Neutrophil (primary cell): Measurements from ENCODE around the gene DNASE2B.

Source experiments
- H3K27ac ChIP-seq: fragments of 200-600 bp; sonication (generic); 2 replicates; pipeline ENCODE4 v1.5.1; 2016; ENCODE audit warnings: mild to moderate bottlenecking, moderate library complexity
- H3K27me3 ChIP-seq: fragments of 200-600 bp; sonication (generic); 2 replicates; pipeline ENCODE4 v1.6.0; 2016; ENCODE audit warnings: mild to moderate bottlenecking
- H3K36me3 ChIP-seq: fragments of 200-600 bp; sonication (generic); 2 replicates; pipeline ENCODE4 v1.5.1; 2017
- H3K4me1 ChIP-seq, 2 experiments: fragments of 200-600 bp in 1 of 2; sonication (generic) in 1 of 2; 1 replicate in 1 of 2; 2 replicates in 1 of 2; pipeline versions ENCODE4 v1.5.1 to v1.6.1; 2013 to 2016; ENCODE audit warnings: low read depth in 1 of 2, low read length in 1 of 2, mild to moderate bottlenecking in 1 of 2, moderate library complexity in 1 of 2; ENCODE audit not compliant: control insufficient read depth in 1 of 2, insufficient read depth in 1 of 2
- H3K4me3 ChIP-seq, 2 experiments: fragments of 200-600 bp in 1 of 2; sonication (generic) in 1 of 2; 1 replicate in 1 of 2; 2 replicates in 1 of 2; pipeline ENCODE4 v1.5.1; 2013 to 2016; ENCODE audit warnings: low read depth in 1 of 2, low read length in 1 of 2, mild to moderate bottlenecking in 1 of 2, moderate library complexity in 1 of 2
- H3K9me3 ChIP-seq: fragments of 200-600 bp; sonication (generic); 2 replicates; pipeline ENCODE4 v1.5.1; 2016
- TF ChIP-seq, protein P1 (sequence below): fragments of 200-600 bp; sonication (generic); IDR thresholded peaks from 2 replicates; pipeline ENCODE4 v1.5.1; 2016; ENCODE audit warnings: antibody characterized with exemption

DNASE2B gene

DNA sequence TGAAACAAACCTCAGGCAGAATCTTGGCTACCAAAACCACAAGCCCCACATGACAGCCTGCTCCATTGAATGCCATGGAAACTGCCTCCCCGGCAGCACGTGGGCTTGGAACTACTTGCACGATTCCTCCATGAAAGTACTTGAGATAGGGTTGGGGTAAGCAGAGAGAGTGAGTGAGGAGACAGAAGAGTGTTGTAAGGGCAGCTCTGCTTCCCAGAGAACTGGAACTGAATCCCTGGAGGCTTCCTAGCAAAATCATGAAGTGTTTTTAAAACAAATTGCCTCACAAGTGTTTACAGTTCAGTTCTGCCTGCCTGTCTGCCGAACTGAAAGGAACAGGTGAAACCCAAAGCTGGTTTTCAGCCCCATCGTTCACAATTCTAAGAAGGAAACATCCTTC lies 35.3 kb upstream of the DNASE2B start:
- Histone ChIP-seq H3K4me1 (no peaks in the 10 kb centered on the region), H3K27ac (no peak overlapping the region), H3K9me3 (no peaks in the 10 kb centered on the region), H3K4me3 (no peak overlapping the region), H3K27me3 (no peaks in the 10 kb centered on the region), H3K36me3 (no peaks in the 10 kb centered on the region)
- TF ChIP-seq, protein P1, sequence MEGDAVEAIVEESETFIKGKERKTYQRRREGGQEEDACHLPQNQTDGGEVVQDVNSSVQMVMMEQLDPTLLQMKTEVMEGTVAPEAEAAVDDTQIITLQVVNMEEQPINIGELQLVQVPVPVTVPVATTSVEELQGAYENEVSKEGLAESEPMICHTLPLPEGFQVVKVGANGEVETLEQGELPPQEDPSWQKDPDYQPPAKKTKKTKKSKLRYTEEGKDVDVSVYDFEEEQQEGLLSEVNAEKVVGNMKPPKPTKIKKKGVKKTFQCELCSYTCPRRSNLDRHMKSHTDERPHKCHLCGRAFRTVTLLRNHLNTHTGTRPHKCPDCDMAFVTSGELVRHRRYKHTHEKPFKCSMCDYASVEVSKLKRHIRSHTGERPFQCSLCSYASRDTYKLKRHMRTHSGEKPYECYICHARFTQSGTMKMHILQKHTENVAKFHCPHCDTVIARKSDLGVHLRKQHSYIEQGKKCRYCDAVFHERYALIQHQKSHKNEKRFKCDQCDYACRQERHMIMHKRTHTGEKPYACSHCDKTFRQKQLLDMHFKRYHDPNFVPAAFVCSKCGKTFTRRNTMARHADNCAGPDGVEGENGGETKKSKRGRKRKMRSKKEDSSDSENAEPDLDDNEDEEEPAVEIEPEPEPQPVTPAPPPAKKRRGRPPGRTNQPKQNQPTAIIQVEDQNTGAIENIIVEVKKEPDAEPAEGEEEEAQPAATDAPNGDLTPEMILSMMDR = no peak

DNA sequence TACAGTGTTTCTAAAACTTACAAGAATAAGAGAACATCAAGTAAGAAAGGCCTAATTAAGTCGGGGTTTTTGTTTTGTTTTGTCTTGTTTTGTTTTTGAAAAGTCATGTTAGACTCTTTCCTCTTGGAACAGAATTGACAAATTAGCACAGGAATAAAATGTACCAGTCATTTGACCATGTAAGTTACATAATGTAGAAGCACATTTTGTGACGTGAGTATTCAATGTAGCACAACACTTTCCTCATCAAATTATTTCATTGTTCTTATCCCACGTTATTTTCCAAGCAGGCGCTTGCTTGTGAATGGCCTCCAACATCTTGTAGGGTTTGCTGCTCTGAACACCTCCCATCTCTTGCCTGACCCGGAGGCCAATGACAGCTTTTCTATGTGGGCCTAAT lies 34.7 kb upstream of the DNASE2B start:
- Histone ChIP-seq H3K4me1 (no peaks in the 10 kb centered on the region), H3K27ac (no peak overlapping the region), H3K9me3 (no peaks in the 10 kb centered on the region), H3K36me3 (no peaks in the 10 kb centered on the region), H3K27me3 (no peaks in the 10 kb centered on the region), H3K4me3 (no peak overlapping the region)
- TF ChIP-seq, protein P1 = no peak

DNA sequence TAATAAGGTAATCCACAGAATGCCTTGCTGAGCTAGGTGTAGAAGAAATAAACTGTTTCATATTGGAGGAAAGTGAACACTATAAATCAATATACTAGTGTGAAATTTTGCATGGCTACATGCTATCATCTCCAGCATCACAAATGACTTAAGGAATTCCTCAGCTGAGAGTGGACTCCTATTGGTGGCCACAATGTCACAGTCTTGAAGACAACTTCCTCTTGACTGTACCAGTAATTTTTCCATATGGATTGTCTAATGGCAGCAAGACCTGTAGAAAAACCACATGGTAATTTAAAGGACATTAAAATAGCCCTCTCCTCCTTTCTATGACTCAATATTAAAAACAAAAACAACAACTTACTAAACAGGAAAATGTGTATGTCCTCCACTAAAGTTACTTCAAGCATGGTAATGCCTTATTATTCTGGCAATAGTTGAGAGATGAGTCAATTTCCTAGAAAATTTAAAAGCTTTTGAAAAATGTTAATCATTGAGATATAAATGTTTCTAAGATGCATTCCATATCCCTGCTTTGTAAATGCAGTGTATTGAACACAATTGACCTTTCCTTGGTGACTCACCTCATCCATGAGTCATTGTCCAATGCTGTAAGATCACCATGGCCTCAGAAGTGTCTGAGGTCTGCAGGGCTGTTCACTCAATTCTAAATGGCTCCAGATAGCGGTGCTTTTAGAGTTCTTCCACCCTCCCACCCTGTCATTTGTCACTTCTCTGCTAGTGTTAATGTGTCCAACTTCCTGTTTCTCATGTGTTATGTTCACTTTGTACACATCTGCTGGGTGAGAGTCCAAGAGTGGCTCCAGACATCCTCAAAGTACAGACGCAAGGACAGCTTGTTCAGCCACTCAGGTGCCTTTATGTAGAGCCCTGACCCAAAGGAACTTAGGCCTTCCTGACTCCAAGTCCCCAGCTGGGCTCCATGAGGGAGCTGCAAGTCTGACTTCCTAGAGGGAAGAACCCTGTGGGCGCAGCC lies 32.8 kb upstream of the DNASE2B start:
- no peak overlapping the region for H3K4me3 ChIP-seq
- H3K36me3 ChIP-seq = no peaks in the 10 kb centered on the region
- TF ChIP-seq, protein P1 = no peak
- H3K4me1 ChIP-seq = no peaks in the 10 kb centered on the region
- no peaks in the 10 kb centered on the region for H3K27me3 ChIP-seq
- no peak overlapping the region for H3K27ac ChIP-seq
- no peaks in the 10 kb centered on the region for H3K9me3 ChIP-seq

DNA sequence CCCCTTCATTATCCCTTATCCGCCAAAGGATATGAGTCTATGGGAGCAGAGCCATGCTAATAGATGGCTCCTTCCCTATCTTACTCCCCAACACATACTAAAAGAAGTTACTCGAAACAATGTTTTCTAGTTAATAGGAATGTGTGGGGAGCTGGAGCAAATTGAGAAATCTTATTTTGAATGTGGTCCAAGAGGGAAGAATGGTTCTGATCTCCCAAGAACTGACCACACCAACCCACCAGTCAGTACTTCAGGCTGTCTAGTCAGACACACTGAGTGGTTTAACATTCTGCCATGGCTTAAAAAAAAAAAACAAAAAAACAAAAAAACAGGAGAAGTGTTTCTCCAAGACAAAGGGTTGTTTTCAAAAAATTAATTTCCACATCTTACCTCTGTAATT lies 31.5 kb upstream of the DNASE2B start:
- Histone ChIP-seq H3K36me3 (no peaks in the 10 kb centered on the region), H3K4me1 (no peaks in the 10 kb centered on the region), H3K9me3 (no peaks in the 10 kb centered on the region), H3K4me3 (no peak overlapping the region), H3K27ac (no peak overlapping the region), H3K27me3 (no peaks in the 10 kb centered on the region)
- TF ChIP-seq, protein P1 = no peak

DNA sequence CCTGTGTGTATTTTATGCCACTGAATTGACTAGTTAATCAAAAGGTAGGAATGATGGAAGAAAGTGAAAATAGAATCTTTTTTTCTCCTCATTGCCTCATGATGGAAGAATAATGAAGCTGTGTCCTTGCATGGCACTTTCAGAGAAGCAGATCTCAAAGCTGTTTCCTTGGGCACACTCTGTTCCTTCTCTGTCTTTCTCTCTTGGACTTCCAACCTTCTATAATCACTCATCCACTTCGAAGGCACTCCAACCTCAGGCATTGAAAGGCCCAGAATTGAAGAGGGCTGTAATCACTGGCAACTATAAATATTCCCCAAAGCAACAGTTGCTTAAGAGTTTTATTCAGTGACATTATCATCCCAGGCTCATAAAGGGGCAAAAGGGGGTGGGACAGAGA lies 31.1 kb upstream of the DNASE2B start:
- no peaks in the 10 kb centered on the region for H3K27me3 ChIP-seq
- TF ChIP-seq, protein P1 = no peak
- no peaks in the 10 kb centered on the region for H3K4me1 ChIP-seq
- H3K4me3 ChIP-seq = no peak overlapping the region
- no peaks in the 10 kb centered on the region for H3K9me3 ChIP-seq
- H3K36me3 ChIP-seq = no peaks in the 10 kb centered on the region
- H3K27ac ChIP-seq = no peak overlapping the region
